Endothelial cell of umbilical vein (primary cell): ENCODE results near the gene NDUFB1. TPM values are rescaled to one million over a fixed set of nuclear protein-coding genes. Genes with fewer than 3 reads are reported as not detected.

Experiments
- BruUV-seq: library from RNA; stranded (reverse); fragments of 400-500 nt; replicated peaks from 2 replicates; lab custom pipeline; 2021; lab: Mats Ljungman, UMichigan
- CTCF ChIA-PET: fragments of 300-600, 350-600 bp; sonication (Branson Sonifier 250); formaldehyde crosslinking; loops from one replicate; lab custom pipeline; 2021; ENCODE audit warnings: antibody characterized with exemption, inconsistent platforms; lab: Charles Lee
- POLR2A ChIA-PET: fragments of 300-600, 350-600 bp; sonication (Branson Sonifier 250); formaldehyde crosslinking; loops from one replicate; lab custom pipeline; 2021; ENCODE audit warnings: antibody characterized with exemption, inconsistent platforms; lab: Charles Lee
- DNase-seq: peaks from one replicate; pipeline ENCODE4 v3.0.0-alpha.2; 2011; ENCODE audit warnings: low read depth, low spot score
- FAIRE-seq: peaks from 2 replicates; lab custom pipeline; 2011; peaks lifted over from hg19 to GRCh38; lab: Jason Lieb, UNC
- H2AFZ ChIP-seq: 2 replicates; pipeline ENCODE4 v1.6.0; 2012; ENCODE audit warnings: low read depth, low read length, control low read depth, inconsistent platforms
- H3K27ac ChIP-seq: 2 replicates; pipeline ENCODE4 v1.5.1; 2011; ENCODE audit warnings: low read depth, mild to moderate bottlenecking, control low read depth, low read length, moderate library complexity; ENCODE audit not compliant: insufficient read depth
- H3K27me3 ChIP-seq, 2 experiments: 2 replicates each; pipeline versions ENCODE4 v1.6.0 to v1.6.1; 2011; ENCODE audit warnings: low read length in 2 of 2, mixed read lengths in 1 of 2; ENCODE audit not compliant: control insufficient read depth in 2 of 2, insufficient read depth in 2 of 2
- H3K36me3 ChIP-seq, 2 experiments: 2 replicates in 1 of 2; 3 replicates in 1 of 2; pipeline ENCODE4 v1.5.1; 2011; ENCODE audit warnings: low read length in 2 of 2, mild to moderate bottlenecking in 1 of 2, moderate library complexity in 1 of 2; ENCODE audit not compliant: control insufficient read depth in 2 of 2, insufficient read depth in 2 of 2; ENCODE audit errors: extremely low read depth in 1 of 2
- H3K4me1 ChIP-seq: 3 replicates; pipeline ENCODE4 v1.5.1; 2011; ENCODE audit warnings: mild to moderate bottlenecking, low read length; ENCODE audit not compliant: control insufficient read depth, insufficient read depth; ENCODE audit errors: extremely low read depth
- H3K4me2 ChIP-seq: 2 replicates; pipeline ENCODE4 v1.6.1; 2011; ENCODE audit warnings: low read length, control low read depth, mixed read lengths; ENCODE audit not compliant: insufficient read depth
- H3K4me3 ChIP-seq, 3 experiments: fragments of 200-600 bp in 1 of 3; sonication (generic), shearing (Covaris generic) in 1 of 3; replicated peaks in 1 of 3; 2 replicates each; pipeline ENCODE4 v1.5.1; 2011 to 2016; ENCODE audit warnings: control low read depth in 3 of 3, low read length in 3 of 3, mild to moderate bottlenecking in 2 of 3, inconsistent platforms in 1 of 3, low read depth in 1 of 3, moderate library complexity in 1 of 3; ENCODE audit not compliant: insufficient read depth in 1 of 3
- H3K79me2 ChIP-seq: 2 replicates; pipeline ENCODE4 v1.6.0; 2012; ENCODE audit warnings: low read length, inconsistent platforms; ENCODE audit not compliant: control insufficient read depth, insufficient read depth
- H3K9ac ChIP-seq: replicated peaks from 2 replicates; pipeline ENCODE3; 2011; ENCODE audit warnings: low read length, control low read depth; ENCODE audit not compliant: insufficient read depth; ENCODE audit errors: extremely low read depth
- H3K9me1 ChIP-seq: replicated peaks from 3 replicates; pipeline ENCODE4 v1.6.0; 2011; ENCODE audit warnings: mild to moderate bottlenecking, low read length; ENCODE audit not compliant: control insufficient read depth, insufficient read depth; ENCODE audit errors: extremely low read depth
- H3K9me3 ChIP-seq: replicated peaks from 2 replicates; pipeline ENCODE4 v1.5.1; 2012; ENCODE audit warnings: low read length, inconsistent platforms; ENCODE audit not compliant: control insufficient read depth, insufficient read depth
- H4K20me1 ChIP-seq: replicated peaks from 2 replicates; pipeline ENCODE3; 2011; ENCODE audit warnings: mild to moderate bottlenecking, low read length; ENCODE audit not compliant: control insufficient read depth, insufficient read depth; ENCODE audit errors: extremely low read depth
- EZH2 ChIP-seq: IDR thresholded peaks from 2 replicates; pipeline ENCODE4 v1.6.1; 2012; ENCODE audit warnings: borderline replicate concordance, low read depth, mild to moderate bottlenecking, moderate library complexity, low read length, inconsistent platforms; ENCODE audit not compliant: severe bottlenecking
- FOS ChIP-seq: IDR thresholded peaks from 2 replicates; pipeline ENCODE4 v1.6.1; 2011; ENCODE audit warnings: mild to moderate bottlenecking, low read length, moderate library complexity, borderline replicate concordance; ENCODE audit not compliant: insufficient read depth
- GATA2 ChIP-seq: IDR thresholded peaks from 2 replicates; pipeline ENCODE4 v1.7.0; 2011; ENCODE audit warnings: low read depth, mild to moderate bottlenecking, moderate library complexity, mixed read lengths, low read length; ENCODE audit not compliant: insufficient read length, insufficient read depth
- JUN ChIP-seq: IDR thresholded peaks from 2 replicates; pipeline ENCODE4 v1.6.1; 2011; ENCODE audit warnings: borderline replicate concordance, low read depth; ENCODE audit not compliant: insufficient read length, insufficient read depth
- MYC ChIP-seq: IDR thresholded peaks from one replicate; pipeline ENCODE4 v1.6.1; 2011; ENCODE audit warnings: mild to moderate bottlenecking, low read depth, low read length
- POLR2A ChIP-seq: IDR thresholded peaks from 2 replicates; pipeline ENCODE4 v1.6.1; 2012; ENCODE audit warnings: low read depth, mild to moderate bottlenecking, control low read depth, low read length
- POLR2AphosphoS5 ChIP-seq: IDR thresholded peaks from 2 replicates; pipeline ENCODE4 v1.6.1; 2012; ENCODE audit warnings: low read depth, mild to moderate bottlenecking, control low read depth, low read length, moderate library complexity; ENCODE audit not compliant: insufficient read depth
- dilution Hi-C: fragments of 300-500 bp; cut with MboI; formaldehyde crosslinking; loops from one replicate; pipeline ENCODE4 v1.15.0; 2019; ENCODE audit warnings: low sequenced_read_pairs; ENCODE audit not compliant: extremely low pct_ligation_motif_present
- intact Hi-C: fragments of 100-400 bp; cut with micrococcal nuclease; formaldehyde crosslinking; loops from one replicate; pipeline ENCODE4 v1.10.0; 2022
- polyA plus RNA-seq, 4 experiments: library from polyadenylated mRNA; depleted of rRNA in 3 of 4; stranded (reverse) in 3 of 4; unstranded in 1 of 4; fragments of >200 nt; gene quantifications; 2 replicates each; pipeline versions ENCODE4 v1.2.1 to v1.2.3, GENCODE V29; 2011 to 2012; ENCODE audit warnings: missing spikeins in 1 of 4
- total RNA-seq: library from RNA; stranded (reverse); gene quantifications from 2 replicates; pipeline ENCODE4 v1.2.3, GENCODE V29; 2021
- TF ChIP-seq, protein P1 (sequence below), 2 donors: IDR thresholded peaks; 1 replicate in 1 of 2; 2 replicates in 1 of 2; pipeline ENCODE4 v1.5.1; 2011; ENCODE audit warnings: low read length in 2 of 2, mild to moderate bottlenecking in 2 of 2, moderate library complexity in 2 of 2, control low read depth in 1 of 2, inconsistent platforms in 1 of 2, low read depth in 1 of 2; ENCODE audit not compliant: insufficient read depth in 1 of 2; ENCODE audit errors: extremely low read depth in 1 of 2
- TF ChIP-seq, protein P2 (sequence below): IDR thresholded peaks from 2 replicates; pipeline ENCODE4 v1.6.1; 2011; ENCODE audit not compliant: insufficient read depth, insufficient read length

NDUFB1 gene
- total and polyA plus RNA-seq, 2 donors (not counting 3 experiments of a cell fraction or from before 2014, with no cell fraction given), result 95.2 to 267 TPM

DNA sequence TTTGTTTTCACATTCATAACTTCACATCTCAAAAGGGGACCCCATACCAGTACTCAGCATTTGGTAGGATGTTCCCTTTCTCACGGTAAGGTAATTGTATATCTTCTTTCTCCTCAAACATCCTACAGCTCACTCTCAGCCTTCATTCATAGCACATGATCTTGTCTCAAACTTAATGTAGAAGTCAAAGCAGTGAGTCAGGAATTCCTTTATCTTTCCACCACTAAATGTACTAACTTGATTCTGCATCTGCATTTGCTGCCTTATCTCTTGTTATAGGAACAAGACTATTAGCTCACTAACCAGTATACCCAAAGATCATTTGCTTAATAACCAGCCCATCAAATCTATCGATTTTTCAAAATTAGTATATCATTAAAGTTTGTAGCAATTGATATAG, 23.2 kb upstream of the NDUFB1 start:
- no peak overlapping the region for H2AFZ ChIP-seq
- FAIRE-seq (no peak), DNase-seq (no peak)
- no peak overlapping the region for H3K4me2 ChIP-seq
- no peak overlapping the region for H3K4me3 ChIP-seq
- intact Hi-C loops (no loop called here), dilution Hi-C loops (no loop called here)
- ChIA-PET POLR2A (no interaction called here), CTCF (interaction anchor here (1.3 kb wide), 1 partner anchor 9 kb away, joined by 8 read pairs; no protein-coding TSS in a partner anchor)
- no peaks in the 10 kb centered on the region for H3K79me2 ChIP-seq
- no peak overlapping the region for H3K9ac ChIP-seq
- H3K27ac ChIP-seq, result no peak overlapping the region
- H3K4me1 ChIP-seq, result no peaks in the 10 kb centered on the region
- H3K9me3 ChIP-seq, result no peaks in the 10 kb centered on the region
- H3K27me3 ChIP-seq, result no peaks in the 10 kb centered on the region
- H4K20me1 ChIP-seq, result no peaks in the 10 kb centered on the region
- TF ChIP-seq POLR2A (no peak), EZH2 (no peak), MYC (no peak), POLR2AphosphoS5 (no peak), JUN (no peak), FOS (no peak), GATA2 (no peak)
- TF ChIP-seq, protein P1, sequence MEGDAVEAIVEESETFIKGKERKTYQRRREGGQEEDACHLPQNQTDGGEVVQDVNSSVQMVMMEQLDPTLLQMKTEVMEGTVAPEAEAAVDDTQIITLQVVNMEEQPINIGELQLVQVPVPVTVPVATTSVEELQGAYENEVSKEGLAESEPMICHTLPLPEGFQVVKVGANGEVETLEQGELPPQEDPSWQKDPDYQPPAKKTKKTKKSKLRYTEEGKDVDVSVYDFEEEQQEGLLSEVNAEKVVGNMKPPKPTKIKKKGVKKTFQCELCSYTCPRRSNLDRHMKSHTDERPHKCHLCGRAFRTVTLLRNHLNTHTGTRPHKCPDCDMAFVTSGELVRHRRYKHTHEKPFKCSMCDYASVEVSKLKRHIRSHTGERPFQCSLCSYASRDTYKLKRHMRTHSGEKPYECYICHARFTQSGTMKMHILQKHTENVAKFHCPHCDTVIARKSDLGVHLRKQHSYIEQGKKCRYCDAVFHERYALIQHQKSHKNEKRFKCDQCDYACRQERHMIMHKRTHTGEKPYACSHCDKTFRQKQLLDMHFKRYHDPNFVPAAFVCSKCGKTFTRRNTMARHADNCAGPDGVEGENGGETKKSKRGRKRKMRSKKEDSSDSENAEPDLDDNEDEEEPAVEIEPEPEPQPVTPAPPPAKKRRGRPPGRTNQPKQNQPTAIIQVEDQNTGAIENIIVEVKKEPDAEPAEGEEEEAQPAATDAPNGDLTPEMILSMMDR (IDR thresholded peaks at IDR 0.05; ENCODE audit: extremely low read depth in 1 of 2, insufficient read depth in 1 of 2, low read depth in 1 of 2, low read length in 2 of 2), result no peak
- TF ChIP-seq, protein P2, sequence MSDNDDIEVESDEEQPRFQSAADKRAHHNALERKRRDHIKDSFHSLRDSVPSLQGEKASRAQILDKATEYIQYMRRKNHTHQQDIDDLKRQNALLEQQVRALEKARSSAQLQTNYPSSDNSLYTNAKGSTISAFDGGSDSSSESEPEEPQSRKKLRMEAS, result no peak
- no peaks in the 10 kb centered on the region for H3K9me1 ChIP-seq
- no TSS peak for BruUV-seq
- H3K36me3 ChIP-seq, result peaks cover 9 to 27% of the 10 kb centered on the region in 2 experiments
